HT-29 (cell line): ENCODE results near the gene FOXC1. TPM values are rescaled to one million over a fixed set of nuclear protein-coding genes. Genes with fewer than 3 reads are reported as not detected.

Experiments
- DNase-seq: peaks from one replicate; pipeline ENCODE4 v3.0.0-alpha.2; 2015; ENCODE audit warnings: low spot score
- total RNA-seq: library from RNA; depleted of rRNA; stranded (reverse); fragments of >200 nt; shearing (Covaris generic); gene quantifications from 2 replicates; pipeline ENCODE4 v1.2.3, GENCODE V29; 2014

The FOXC1 gene
- total RNA-seq, 1 experiment from 2014 or later, result 13.9 TPM

DNA sequence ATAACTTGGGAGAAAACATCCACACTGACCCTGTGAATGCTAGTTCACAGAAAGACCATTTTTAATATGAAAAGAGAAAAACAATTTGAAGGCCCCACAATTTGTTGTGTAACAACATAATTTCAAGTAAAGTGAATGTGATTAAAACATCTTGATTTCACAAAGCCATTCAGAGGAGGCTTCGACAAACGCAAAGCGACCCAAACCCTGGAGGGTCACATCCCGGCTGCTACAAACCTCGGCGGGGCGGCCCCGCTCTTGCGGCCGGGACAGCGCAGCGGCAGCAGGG is 14.0 kb downstream of the FOXC1 start:
- no peak for DNase-seq

DNA sequence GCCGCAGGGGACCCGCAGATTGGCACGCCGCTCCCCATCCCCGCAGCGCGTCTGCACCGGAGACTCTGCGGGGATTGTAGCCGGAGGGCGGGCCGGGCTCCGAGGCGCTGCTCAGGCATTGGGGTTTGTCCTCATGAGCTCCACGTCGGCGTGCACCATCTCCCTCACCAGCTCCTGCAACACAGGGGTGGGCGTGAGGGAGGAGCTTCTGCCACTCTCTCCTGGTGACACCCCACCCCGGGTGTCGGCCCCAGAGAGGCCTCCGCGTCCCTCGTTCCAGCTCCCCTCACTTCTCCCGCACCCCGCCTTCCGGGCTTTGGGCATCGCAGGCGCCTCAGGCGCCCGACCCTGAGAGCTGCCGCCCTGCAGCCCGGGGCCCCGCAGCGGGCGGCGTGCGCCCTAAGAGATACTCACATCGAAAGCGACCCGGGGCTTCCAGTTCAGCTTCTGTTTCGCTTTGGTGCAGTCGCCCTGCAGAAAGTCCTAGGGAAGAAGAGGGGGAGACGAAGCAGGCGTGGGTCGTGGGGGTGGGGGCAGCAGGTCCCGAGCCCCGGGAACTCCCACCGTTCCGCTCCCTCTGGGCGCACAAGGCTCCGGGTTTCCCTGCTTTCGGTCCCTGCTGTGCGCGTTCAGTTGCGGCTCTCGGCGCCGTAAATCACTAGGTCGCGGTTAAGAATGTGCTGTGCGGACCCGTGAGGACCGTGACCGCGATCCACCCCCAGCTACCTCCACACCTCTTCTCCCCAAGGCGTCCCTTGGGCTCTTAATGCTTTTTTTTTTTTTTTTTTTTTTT is 14.5 kb downstream of the FOXC1 start:
- DNase-seq, result no peak

DNA sequence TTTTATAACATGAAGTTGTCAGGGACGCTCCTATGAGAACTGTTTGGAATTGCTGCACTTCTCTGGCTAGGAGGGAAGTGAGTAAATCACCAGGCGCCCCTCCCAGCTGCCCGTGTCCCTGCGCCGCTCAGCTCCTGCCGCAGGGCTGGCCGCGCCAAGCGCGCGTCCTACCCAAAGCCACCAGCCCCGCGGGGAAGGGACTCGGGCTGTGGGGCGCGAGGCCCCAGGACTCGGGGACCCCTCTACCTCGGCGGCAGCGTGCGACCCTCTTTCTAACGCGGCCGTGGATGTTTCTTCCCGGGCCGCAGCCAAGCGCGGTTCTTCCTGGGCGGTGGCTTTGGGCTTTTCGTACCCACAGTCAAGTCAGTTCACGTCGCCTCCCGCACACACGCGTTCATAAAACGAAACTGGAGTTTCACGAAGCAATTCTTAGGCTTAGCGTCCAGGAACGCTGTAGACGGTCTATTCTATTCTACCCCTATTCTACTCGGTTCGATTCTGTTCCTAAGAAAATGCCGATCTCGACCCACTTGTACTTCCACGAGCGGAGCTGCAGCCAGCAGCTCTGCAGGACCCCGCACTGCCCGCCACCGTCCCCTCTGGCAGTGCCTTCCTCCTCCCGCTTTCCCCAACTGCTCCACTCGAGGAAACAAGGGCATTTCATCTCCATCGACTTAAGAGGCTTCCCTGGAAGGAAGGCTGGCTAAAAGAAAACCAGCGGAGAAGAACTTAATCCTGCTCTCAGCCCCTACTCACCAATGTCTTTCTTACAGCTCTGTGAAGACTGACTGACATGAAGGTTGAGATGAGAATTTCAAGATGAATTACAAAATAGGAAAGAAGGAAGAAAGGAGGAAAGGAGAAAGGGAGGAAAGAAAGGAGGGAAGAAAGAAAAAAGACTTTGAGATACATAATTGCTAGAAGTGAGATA is 15.4 kb downstream of the FOXC1 start:
- no peak for DNase-seq

DNA sequence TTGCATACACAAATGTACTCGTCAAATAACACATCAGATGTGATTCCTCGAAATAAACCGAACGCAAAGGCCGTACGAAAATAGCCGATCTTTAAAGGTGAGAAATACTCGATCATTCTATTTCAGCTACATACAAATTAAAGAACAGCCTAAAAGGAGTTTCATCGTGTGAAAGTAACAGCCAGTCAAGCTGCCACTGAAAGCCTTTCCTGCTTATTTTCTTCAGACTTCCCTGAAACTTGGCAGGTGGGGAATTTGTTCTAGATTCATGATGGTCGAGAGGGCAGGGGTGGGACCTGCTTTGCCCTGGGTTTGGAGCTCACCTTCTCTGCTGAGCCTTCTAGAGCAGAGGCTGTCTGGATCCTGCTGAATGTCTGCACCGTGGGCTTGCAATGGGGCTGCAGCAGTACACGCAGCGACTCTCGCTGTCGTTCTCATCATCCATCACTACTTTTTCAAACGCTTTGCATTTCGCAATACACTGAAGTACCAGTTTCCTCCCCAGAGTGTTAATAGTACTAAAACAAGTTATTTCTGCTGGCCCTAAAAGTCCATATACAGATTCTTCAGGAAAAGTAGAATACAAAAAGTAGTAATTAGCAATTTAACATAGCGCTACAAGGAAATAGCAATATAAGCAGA is 16.2 kb downstream of the FOXC1 start:
- no peak for DNase-seq

DNA sequence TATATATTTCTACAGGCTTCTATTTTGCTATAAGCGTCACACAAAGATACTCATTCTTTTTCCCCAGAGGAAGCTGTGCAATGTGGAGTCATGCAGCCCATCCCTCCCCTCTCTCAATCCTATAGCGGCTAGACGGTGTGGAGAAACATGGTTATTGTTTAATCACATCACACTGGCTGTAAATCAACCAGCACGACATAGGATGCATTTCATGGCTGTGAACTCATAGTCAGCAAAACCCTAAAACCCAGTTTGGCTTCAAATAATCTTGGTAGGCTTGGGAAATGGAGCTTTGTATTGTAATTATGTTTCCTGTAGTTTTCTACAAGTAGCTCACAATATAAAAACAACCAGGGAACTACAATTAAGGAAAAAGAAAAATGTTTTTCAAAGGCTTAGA is 16.8 kb downstream of the FOXC1 start:
- DNase-seq, result no peak

DNA sequence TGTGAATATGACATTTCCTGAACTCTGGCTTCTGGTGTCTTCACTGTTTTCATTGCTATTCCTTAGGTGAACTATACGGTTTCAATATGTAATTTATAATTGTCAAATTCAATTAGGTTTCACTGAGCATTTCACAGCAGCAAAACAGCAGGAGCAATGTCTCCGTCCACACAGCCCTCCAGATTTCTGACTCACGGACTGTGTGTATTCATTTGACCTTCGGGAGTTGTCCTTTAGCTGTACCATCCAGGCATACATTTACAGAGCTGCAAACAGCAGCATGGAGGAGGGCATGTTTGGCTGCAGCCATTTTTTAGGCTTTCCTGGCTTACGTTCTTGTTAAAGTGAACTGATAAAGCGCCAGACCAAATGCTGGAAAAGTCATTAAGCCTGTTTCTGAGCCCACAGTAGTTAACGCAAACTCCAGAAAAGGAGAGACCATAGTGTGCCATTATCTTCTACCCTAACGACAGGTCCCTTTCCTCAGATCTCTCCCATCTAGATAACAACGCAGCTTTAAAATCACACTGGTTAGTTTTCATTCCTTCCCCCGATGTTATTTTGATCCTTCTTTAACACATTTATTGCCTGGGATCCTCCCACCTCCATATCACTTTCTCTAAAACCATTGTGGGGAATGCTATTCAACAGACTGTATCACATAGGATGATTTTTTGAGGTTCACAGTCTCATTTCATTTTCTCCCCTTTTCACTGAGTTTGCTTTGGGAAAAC is 18.3 kb downstream of the FOXC1 start:
- DNase-seq, result no peak

DNA sequence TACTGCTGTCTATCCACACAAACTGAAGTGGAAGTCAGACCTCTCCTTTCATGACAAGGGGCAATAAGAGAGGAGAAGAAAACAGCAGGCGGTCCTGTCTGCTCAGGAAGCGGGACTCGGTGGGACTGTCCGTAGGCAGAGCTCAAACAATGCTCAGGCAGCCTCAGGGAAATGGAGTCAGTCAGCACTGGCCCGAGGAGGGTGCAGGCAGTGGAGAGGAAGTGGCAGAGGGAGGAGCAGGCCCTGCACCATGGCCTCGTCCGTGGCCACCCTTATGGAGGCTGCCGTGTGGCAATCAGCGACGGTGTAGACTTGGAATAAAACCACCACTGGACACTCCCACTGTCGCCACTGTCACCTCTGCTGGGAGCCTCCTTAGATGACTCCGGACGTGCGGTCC is 19.6 kb downstream of the FOXC1 start:
- no peak for DNase-seq

DNA sequence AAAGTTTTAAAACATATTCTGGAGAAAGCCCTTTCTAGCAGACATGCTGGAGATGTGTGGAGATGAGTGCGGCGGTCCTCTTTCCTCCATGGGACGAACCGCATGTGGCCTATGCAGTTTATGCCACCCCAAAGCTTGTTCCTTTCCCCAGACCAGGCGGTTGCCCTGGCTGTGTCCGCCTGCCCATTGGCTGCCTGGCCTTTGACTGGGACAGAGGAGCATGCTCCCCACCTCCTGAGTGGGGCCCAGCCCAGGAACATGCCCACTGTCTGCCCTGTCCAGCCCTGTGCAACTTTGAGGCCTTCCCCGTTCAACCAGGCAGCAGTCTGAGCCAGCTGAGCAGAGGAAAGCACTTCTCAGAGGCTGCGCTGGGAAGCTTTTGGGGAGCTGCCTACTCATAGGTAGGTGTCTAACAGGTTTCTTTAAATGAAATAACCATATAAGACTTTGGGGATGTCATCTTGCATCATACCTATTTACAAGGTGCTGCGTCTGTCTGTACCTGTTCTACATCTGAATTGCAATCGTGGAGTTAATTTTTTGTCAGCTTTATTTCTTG is 20.6 kb downstream of the FOXC1 start:
- DNase-seq, result no peak

DNA sequence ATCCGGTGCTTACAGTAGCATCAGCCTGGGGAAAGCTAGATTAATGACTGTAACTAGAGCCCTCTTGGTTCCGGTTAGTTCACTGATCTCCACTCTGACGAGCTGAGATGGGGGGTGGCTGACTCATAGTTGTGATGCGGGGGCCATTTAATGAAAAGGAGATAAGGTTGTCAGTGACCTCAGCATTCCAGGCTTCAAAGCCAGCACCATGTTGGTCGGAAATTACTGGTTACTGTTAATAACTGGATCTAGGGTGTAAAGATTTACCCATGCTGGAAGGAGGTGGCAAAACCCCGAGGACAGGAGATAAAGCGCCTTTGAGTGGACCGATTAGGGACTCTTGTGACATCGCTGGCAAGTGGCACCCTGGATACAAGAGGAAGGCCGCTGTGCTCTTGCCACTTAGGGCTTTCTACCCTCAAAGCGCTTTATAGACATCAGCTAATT is 21.1 kb downstream of the FOXC1 start:
- no peak for DNase-seq

DNA sequence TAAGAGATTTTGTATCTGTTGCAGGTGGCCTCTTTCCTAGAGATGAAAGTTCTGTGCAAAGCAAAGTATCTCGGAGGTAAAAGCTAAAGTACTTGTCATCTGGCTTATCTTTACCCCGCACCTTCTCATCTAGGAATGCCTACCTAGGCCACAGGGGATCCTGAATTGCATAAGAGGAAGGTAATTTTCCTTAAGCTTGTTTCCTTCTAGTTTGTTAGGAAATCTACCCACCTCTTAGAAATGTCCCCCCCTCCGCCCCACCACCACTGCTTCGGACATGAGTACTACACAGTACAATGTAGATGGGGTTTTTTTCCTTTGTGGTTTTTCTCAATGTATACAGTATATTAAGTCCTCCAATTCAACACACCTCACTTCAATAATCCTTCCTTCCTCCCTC is 21.5 kb downstream of the FOXC1 start:
- DNase-seq, result no peak

DNA sequence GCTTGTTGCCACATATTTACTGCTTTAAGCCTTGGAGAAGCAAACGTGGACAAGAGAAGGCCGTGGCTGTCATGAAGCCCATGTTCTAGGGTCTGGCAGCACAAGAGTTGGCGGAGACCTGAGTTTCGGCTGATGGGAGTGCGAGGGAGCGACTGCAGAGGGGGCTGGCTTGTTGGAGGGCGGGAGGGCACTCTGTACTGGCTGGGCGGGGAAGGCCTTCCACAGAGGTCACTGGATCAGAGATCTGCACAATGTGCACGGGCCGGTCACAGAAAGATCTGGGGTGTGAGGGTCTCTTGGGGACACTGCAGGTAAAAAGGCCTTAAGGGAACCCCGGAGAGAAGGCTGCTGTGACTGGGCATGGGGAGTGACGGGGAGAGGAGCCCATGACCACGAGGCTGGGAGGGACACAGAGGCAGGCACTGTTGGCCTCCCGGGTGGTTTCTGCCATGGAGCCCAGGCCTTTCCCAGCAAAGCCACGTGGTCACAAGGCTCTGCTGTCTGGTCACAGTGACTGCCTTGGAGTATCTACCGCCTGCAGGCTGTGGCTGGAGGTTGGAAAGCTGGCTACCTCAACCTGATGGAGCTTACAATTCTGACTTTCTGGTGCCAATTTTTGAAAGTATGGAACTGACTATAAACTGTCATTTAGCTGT is 23.8 kb downstream of the FOXC1 start:
- no peak for DNase-seq

DNA sequence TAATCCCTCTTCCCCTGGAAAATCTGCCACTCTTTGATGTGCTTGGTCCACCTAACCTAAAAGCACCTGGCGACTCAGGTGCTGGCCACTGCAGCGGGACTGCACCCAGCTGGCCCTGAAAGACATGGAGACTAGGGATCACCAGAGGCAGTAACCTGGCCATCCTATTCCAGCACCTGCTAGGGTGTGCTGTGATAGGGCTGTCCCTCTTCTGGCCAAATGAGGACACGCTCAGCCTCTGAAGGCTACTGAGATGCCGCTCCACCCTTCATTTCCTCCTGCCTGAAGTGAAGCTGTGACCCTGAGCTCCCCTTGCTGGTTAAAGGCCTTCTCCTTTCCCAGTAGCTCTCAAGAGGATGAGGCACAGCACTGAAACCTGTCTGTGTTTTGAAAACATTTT is 24.4 kb downstream of the FOXC1 start:
- DNase-seq, result no peak

DNA sequence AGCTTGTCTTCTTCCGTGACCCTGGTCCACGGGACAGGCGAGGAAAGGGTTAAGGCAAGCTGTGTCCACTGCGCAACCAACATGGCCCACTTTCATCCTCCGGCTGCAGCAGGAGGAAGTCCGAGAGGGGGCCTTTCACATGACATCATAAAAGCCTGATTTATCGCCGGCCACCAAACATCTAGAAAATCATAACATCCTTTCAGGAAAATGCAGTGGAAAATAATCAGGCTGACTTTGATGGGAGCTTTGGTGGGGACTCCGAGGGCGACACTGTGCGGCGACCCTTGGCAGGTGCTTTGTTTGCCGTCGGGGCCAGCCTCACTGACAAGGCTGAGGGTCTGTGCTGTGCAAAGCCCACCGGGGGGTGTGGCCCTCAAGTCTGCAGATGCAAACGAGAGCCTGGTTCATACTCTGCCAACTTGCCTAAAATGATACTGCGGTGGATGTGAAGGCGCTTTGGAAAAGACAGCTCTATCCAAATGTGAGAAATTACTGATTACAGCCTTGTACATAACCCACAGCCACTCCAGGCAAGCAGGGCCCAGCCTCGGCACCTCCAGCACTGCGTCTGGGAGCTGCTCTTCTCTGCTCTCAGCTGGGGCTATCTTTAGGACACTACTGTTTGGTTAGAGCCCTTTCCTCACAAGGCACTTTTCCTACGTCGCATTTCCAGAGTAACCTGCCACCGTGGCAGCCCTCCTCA is 25.7 kb downstream of the FOXC1 start:
- DNase-seq, result no peak

DNA sequence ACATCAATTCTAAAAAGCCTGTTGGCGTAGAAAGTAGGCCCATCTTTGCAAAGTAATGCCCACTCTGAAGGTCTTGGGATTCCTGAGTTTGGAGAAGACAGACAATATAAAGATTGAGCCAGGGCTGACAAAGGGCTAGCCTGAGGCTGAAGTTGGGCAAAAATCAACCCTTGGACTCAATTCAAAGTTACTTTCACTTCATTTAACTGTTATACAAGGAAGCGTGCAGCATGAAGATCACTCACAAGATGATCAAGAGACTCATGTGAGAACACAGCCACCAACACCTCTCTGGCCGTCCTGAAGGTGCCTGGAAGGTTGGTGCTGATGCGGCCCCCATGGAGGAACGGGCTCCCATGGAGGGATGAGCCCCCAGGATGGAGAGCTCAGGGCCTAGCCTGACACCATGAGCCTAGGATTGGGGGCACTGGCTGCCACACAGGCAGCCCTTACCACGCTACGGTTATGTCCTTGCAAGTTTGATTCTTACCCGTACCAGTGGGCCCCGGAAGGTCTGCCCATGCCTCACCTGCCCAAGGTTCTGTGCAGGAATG is 26.6 kb downstream of the FOXC1 start:
- no peak for DNase-seq

DNA sequence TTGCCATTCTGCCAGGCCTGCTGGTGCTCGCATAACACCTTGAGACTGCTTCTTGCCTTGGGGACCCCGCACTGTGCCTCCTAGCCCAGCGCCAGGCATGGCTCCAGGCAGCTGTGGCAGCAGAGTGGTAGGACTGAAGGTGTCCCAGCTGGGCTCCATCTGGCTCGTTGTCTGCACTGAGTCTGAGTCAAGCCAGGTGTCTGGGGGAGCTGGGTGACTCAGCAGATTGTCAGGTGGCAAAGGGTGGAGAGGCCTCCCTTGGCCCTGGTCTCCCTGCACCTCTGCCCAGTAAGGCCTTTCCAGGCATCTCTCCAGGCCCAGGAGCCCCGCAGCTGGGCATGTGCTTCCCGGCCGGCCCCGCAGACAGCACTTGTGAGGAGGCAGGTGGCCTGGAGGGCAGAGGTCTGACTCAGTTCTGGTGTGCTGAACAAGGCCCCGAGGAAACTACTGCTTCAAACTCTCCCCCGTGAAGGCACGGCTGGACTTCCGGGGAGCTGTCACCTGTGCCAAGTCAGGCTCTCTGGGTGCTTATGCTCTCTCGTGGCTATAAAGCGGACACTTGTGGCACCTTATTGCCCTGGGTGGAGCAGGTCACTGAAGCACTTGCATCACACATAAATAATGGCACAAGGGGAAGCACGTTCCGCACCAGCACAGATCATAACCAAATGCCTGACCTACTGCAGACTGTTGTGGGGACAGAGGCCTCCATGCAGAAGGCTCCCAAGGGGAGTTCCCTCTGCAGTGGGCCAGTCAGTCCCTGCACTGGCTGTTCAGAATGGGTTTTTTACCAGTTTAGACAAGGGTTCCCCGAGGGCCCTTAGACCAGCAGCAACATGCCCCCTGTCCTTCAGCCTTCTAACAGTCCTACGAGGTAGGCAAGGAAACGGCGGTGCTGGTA is 27.5 kb downstream of the FOXC1 start:
- peak; percentile 81 for DNase-seq

DNA sequence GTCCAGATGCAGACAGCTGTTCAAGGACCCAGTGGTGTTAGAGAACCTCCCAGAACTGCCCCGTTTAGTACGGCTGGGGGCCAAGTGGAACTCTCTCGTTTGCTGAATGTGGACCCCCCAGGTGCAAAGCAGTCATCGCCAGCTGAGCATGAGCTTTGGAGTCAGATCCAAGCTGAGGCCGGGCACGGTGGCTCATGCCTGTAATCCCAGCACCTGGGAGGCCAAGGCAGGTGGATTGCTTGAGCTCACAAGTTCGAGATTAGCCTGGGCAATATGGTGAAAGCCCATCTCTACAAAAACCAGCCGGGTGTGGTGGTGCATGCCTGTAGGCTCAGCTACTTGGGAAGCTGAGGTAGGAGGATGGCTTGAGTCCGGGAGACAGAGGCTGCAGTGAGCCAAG is 29.7 kb downstream of the FOXC1 start:
- DNase-seq, result no peak

DNA sequence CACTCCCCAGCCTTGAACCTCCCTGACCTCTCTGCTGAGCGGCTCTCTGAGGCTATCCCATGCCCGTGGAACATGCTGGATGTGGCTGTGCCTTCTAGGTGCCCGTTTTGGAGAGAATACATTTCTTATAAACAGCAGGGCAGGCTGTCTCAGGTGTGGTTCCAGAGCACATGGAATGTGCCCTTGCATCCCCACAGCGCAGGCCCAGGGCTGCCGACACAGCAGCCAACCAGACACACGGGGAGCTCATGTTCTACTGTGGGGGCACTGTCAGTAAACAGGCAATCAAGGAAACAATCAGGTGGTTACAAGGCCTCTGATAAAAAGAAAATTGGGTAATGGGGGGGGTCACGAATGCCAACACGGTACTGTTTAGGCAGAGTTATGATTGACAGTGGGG is 30.8 kb downstream of the FOXC1 start:
- DNase-seq, result no peak

DNA sequence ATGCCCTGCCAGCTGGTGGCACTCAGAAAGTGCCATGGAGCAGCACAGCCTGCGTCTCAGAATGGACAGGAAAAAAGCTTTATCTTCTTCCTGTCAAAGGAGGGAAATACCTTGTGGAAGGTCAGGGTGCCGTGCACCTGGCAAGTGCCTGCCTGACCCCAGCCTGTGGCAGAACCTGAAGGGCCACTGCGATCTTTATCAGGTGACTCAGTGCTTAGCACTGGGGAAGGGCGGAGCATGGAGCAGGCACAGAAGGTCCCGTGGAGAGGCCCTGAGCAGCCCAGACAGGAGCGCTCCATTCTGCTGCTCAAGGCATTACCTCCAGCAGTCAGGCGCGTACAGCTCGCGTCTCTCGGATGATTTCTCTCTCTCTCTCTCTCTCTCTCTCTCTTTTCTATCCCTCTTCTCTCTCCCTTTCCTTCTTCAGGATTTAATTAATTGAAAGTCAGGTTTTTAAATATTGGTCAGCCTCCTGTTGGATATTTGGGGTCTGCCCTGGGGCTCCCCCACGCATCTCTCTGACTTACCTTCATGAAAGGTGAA is 31.7 kb downstream of the FOXC1 start:
- DNase-seq, result peak; percentile 96

DNA sequence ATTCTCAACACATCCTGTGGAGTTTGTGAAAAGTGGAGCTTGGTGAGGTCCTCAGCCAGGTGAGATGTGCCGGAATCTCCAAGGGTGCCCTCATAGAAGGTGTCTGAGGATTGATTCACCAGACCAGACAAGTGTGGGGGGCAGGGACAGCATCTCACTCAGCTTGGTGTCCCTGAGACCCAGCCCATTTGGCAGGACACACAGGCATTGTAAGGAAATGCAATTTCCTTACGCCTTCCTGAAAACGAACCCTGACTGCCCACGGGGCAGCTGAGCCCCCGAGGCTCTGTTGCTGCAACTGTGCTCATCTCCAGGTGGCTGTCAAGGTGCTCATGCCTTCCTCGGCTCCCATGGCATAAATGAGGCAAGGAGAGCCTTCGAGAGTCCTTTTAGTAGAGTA is 33.4 kb downstream of the FOXC1 start:
- DNase-seq, result no peak
